ENCODE results near the gene TTC39C.
A peak's percentile ranks its signal among the peaks of the same experiment; 100 is the strongest.

GRCh38 chr18:24057804-24058203 is 43.2 kb downstream of the TTC39C start:
- TF ChIP-seq RBBP5 (IDR thresholded peaks at IDR 0.05; ENCODE audit: borderline replicate concordance, low read depth, low read length) (no peak), CTCF (IDR thresholded peaks at IDR 0.05; ENCODE audit: control extremely low read depth in 1 of 3, insufficient read depth in 1 of 3, low read depth in 1 of 3, low read length in 3 of 3) (no peak), KDM5A (IDR thresholded peaks at IDR 0.05; ENCODE audit: low read length) (no peak), TCF12 (IDR thresholded peaks at IDR 0.05; ENCODE audit: low read depth, low read length) (no peak), RFX5 (IDR thresholded peaks at IDR 0.05; ENCODE audit: borderline replicate concordance, low read depth, low read length) (no peak), SIN3A (conservative IDR thresholded peaks at IDR 0.05 in 1 of 2, IDR thresholded peaks at IDR 0.05 in 1 of 2; ENCODE audit: low read depth in 1 of 2, low read length in 2 of 2) (no peak), ATF3 (IDR thresholded peaks at IDR 0.05; ENCODE audit: insufficient read depth, low read depth, low read length) (no peak), KDM1A (IDR thresholded peaks at IDR 0.05; ENCODE audit: borderline replicate concordance, low read length) (peak; percentile 42; the same call in 1 of the 2 replicates), JUN (IDR thresholded peaks at IDR 0.05; ENCODE audit: low read depth, low read length) (no peak), POLR2AphosphoS5 (IDR thresholded peaks at IDR 0.05; ENCODE audit: low read depth, low read length) (no peak)

All from H1 (cell line).